Activated CD8-positive, alpha-beta memory T cell treated with anti-CD3 and anti-CD28 coated beads, Interleukin-2, amount 50 U/mL, for 4 hours (primary cell): ENCODE data around the gene NOC4L.
"Not testable (repeated sequence)": the region's sequence is repeated elsewhere in the genome, so short reads cannot be mapped to it uniquely, and the experiment has no call there.

ENCODE experiments used
- DNase-seq: peaks from one replicate; pipeline ENCODE4 v3.0.0-alpha.2; 2020

Gene NOC4L

DNA sequence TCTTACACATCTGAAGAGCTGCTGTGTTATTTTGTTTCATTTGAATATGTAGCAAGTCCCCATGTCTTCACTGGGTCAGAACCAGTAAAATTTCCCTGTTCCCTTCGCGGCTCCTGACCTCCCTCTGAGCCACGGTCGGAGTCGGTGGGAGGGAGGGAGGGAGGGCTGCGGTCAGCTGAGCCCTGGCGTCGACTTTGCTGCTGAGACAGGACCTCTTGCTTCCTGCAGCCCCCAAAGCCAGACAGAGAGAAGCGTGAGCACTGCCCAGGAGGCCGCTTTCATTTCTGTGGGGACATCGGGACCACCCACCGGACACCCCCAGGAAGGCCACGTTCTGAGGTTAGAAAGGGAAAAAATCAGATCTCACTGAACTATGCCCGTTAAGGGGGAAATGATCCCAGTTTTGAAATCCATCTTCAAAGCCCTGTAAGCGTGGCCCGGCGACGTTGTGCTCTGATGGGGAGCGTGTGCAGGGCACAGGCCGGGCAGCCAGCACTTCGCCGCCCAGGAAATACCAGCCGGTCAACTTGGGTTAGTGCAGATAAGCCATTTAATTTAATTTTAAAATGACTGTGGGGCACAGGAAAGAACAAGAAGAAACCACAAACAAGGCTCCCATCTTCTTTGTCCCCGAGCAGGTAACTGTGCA, 42.1 kb downstream of the NOC4L start:
- DNase-seq = no peak

- no peak for DNase-seq
Observed at GRCh38 chr12:132186857-132187620, 42.8 kb downstream of the NOC4L start.

DNA sequence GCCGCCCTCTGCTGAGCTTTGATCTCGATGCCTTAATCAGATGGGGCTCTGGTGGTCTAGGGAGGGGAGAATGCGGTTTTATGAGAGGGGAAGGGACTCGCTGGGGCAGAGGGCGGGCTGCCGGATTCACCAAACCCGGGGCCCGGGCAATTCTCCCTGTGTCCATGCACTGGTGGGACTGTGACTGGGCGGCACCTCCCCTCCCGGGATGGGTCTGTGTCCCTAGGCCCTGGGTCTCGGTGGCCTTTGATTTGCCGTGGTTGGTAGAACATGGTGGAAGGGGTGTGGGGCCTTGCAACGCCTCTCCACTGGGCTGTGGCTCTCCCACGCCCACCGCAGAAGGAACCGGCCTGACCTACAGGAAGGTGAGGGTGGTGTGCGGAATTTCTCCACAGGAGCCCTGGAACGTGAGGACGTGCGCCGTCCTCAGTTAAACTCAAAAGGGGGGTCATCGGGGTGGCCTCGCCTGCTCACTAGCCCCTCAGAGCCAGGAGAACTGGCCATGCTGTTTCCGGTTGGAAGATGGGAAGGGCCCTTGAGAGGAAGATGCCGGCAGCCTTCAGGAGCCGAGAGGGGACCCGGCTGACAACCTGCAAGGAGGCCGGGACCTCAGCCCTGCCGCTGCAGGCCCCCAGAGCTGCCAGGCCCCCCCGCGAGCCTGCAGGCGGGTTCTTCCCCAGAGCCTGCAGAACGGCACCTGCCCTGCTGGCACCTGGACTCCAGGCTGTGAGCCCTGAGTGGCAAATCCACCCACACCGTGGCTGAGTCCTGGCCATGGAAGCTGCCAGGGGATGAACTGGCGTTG, 43.6 kb downstream of the NOC4L start:
- no peak for DNase-seq

- no peak for DNase-seq
Observed at GRCh38 chr12:132188451-132188901, 44.2 kb downstream of the NOC4L start.

DNA sequence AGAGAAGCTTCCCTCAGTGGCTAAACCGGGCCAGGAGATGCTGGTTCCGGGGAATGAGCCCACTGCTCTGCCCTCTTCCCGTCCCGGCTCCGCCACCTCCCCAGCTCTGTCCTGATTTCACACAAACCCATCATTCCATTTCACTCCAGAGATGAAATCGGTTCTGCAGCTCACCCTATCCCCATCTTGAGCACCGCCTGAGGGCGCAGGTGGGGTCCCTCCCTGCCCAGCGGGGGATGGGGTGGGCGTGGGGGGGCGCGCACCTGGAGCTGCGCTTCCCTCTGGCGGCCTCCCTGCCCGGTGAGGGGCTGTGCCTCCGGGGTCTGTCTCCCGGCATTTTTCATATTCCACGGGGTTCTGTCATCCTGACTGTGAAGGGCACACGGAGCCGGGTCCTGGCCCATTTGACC, 44.7 kb downstream of the NOC4L start:
- DNase-seq = no peak

DNA sequence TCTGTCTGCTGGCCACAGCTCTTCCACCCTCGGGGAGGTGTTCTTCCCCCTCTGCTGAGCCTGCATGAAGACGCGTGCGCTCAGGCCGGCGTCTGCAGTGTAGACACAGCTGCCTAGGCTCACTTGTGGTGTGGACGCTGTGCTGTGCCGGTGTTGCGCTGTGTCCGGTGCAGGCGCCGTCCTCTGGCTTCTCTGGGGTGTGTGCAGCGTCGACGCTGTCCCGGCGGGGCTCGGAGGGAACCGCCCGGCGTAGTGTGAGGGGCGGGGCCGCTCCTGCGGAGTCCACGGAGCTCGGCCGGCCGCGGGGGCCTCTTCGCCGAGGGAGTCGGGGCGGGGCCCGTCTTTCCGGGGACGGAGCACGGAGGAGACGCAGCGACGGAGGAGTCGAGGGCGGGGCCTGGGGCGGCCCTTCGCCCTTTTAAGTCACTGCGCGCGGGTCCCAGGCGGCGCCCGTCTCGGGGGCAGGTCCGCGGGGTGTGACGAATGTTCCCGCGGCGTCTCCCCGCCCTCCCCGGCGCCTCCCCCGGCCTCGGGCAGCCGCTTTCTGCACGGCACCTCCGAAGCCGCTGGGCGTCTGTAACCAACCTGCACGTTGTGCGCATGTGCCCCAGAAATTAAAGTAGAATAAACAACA, 45.2 kb downstream of the NOC4L start:
- peak; percentile 93 for DNase-seq

DNA sequence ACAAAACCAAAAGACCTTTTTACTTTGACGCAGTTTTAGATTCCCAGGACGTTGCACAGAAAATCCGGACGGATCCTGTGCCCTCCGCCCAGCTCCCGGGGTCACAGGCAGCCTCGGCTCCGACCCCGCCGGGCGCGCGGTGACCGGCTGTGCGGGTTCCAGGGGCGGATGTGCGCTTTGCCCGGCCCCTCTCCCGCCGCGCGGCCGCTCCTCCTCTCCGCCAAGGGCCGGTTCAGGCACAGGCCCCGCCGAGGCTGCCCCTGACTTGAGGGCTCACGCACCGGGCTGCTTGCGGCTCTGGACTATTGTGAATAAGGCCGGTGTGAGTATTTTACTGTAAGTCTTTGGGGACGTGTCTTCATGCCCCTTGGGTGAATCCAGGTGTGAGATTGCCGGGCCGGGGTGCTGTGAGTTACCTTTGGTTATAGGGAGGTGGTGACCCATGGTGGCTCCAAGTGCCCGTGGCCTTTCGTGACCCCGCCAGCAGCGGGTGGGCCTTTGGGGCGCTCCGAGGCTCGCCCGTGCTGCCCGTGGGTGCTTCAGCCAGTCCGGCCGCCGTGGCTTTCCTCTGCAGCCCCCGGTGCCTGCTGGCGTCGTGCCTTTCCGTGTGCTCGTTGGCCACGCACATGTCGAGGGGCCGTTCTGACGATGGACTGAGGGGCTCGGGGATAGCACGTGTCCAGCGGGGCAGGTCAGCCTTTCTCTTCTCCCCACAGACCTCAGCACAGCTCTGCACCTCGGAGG, 45.9 kb downstream of the NOC4L start:
- no peak for DNase-seq

- DNase-seq = no peak
Observed at GRCh38 chr12:132190834-132191500, 46.7 kb downstream of the NOC4L start.

DNA sequence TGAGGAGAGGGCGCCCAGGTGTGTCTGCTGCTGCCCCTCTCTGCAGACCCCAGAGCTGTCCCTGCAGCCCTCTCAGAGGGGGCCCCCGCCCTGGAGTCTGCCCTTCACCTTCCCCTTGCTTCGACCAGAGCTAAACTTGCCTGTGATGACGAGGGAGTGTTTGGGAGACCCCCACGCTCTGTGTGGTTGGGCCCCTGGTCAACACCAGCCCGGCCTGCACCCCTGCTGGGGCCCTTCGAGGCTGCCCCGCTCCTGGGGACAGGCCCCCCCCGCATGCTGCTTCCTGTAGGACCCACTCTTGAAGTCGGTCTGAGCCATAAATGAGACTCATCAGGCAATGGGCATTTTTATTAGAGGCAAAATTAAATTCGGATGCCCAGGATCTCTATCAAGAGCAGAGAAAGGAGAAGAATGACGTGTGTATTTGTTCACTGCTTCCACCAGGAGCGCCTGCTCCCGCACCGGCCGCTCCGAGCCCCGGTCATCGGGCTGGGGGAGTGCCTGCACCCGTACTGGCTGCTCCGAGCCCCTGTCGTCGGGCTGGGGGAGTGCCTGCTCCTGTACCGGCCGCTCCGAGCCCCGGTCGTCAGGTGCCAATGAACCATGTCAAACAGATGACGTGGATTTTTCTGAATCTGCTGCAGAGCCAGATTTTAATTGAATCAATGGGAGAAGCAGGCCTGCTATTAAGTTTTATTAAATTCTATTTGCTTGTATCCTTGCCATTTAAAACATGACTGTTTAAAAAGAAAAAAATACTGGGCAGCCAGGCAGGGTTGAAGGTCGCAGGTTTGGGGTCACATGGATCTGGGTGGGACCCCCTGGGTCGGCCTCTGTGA, 47.7 kb downstream of the NOC4L start:
- no peak for DNase-seq

DNA sequence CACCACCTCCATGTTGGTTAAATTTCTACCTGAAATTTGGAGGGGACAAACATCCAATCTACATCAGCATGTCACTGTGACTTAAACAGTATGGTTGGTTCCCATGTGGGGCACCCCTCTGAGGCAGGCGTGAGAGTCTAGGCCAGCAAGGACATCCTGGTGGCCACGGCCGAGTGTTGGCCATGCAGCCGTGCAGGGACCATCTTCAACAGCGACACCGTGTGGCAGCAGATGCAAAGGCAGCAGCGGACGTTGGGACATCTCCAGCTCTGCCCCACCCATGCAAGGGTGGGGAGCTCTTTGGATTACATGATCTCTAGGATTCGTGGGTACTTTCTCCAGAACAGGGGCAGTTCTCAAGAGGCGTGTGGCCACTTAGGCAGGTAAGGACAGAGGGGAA, 49.8 kb downstream of the NOC4L start:
- DNase-seq = no peak

DNA sequence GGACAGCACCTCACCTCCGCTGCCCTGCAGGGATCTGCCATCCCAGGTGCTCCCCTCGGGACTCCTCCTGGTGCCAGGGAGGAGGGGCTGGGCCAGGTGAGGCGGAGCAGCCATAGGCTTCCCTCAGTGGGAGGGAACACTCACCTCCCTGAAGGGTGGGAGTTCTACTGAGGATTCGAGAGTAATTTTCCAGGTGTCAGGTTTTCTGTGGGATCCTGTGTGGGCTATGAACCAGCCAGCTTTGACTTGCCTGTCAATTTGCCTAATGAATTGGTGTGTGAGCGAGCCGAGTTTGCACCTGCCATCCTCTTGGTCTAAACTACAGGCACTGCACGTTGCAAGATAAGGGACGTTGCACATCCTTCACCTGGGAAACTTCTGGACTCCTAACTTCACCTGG, 50.3 kb downstream of the NOC4L start:
- DNase-seq = no peak

DNA sequence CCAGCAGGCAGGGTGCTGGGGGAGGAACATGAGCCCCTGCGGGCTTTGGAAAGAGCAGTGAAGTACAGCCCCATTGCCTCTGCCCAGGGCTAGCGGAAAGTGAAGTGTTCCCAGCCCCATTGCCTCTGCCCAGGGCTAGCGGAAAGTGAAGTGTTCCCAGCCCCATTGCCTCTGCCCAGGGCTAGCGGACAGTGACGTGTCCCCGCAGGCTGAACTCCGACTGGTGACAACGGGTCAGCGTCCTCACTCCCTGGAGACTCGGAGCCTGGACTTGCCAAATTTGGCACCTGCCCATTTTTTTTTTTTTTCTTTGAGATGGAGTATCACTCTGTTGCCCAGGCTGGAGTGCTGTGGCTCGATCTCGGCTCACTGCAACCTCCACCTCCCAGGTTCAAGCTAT, 51.0 kb downstream of the NOC4L start:
- not testable (repeated sequence) for DNase-seq

DNA sequence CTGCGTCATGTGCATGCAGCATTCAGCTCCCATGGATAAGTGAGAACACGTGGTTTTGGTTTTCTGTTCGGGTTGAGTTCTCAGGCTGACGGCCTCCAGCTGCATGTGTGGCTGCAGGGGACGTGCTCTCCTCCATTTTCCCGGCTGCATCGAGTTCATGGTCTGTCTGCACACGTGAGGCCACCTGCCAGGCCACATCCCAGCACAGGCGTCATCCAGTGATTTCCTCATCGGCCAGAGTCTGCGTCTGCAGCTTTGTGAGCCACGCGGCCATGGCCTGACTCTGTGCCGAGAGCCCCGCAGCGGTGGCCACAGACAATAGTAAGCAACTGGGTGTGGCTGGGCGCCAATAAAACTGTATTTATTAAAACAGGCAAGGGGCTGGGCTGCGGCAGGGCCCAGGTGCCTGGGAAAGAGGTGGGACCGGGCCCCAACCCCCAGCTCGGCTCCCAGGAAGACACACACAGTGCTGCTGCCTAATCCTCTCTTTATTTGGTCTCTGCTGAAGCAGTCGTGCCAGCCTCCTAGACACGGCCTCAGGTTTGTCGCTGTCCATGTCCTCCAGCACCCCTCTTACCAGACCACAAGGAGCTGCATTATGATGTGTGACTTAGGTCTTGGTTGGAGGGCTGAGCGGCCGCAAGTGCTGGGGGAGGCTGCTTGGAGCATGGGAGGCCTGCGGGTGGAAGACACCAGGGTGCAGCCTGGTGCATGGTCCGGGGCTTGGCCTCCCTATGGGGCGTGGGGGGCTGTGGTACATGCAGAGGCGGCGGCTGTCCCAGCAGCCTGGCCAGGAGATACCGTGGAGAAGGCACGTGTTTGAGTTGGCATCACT, 52.0 kb downstream of the NOC4L start:
- no peak for DNase-seq

GRCh38 chr12:132196873-132197390, 52.7 kb downstream of the NOC4L start:
- DNase-seq = no peak

- no peak for DNase-seq
Observed at GRCh38 chr12:132197581-132198354, 53.5 kb downstream of the NOC4L start.

DNA sequence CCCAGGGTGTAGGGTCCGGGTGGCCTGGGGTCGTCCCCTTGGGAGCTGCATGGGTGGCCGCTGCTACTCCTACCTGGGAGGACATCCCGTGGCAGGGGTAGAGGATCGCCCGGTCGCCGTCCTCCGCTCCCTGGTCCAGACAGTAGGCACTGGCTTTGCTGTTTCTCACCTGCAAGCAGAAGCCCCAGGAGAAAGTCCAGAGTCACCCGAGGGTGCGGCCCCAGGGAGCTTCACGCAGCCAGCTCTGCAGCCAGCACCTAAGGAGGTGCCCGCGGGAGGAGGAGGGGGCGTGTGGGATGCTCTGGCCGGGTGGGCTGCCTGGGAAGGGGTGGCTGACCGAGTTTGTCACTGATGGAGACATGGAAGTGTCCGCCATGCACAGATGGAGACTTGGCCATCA, 54.8 kb downstream of the NOC4L start:
- DNase-seq = no peak

DNA sequence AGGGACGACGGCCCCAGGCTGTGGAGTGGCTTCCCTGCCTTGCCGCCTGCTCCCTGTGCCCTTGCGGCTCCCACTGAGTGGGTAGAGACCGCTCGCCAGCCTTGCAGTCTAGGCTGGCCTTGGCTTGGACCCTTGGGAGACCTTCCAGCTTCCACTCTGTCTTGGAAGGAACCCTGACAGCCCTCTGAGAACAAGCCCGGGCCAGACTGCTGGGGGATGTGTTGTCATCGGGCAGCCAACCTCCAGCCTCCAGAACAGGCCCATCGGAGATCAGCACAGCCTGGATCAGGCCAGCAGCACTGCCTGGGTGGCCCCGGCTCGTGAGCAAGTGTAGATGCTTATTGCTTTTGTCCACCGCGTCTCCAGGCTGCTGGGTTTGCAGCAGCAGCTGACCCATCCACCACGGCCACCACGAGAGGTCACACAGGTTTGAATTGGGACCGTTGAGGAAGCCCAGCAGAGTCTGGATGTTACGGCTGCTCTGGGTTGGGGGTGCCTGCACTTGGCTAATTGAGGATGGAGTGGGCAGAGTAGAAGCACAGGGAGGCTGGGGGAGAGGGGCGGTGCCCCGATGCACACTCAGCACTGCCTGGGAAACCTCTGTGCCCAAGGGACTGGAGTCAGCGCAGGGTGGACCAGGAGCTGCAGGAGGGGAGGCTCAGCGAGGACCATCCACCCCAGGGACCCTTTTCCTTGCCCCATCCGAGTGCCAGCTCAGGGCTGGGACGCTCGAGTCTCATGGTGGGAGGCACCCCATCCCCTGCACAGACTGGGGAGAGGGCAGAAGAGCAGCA, 55.5 kb downstream of the NOC4L start:
- no peak for DNase-seq

GRCh38 chr12:132200800-132201199, 56.5 kb downstream of the NOC4L start:
- DNase-seq = no peak
